Tibial artery (tissue), 4 donors: ENCODE results near the gene SLC35G2.

Experiments
- DNase-seq, 2 donors: peaks; one replicate each; pipeline ENCODE4 v3.0.0-alpha.2; 2019
- H3K27ac ChIP-seq, 2 donors: fragments of 200-600 bp; sonication (generic) in 1 of 2; 1 replicate in 1 of 2; 2 replicates in 1 of 2; pipeline ENCODE4 v1.5.1; 2018 to 2019; ENCODE audit warnings: mild to moderate bottlenecking in 1 of 2
- H3K27me3 ChIP-seq, 2 donors: fragments of 200-600 bp; sonication (generic) in 1 of 2; one replicate each; pipeline versions ENCODE4 v1.5.1 to v1.6.0; 2016 to 2019
- H3K36me3 ChIP-seq, 3 donors: fragments of 200-600 bp; sonication (generic) in 2 of 3; one replicate each; pipeline ENCODE4 v1.5.1; 2016 to 2019; ENCODE audit warnings: mild to moderate bottlenecking in 2 of 3
- H3K4me1 ChIP-seq, 4 donors: fragments of 200-600 bp; sonication (generic) in 2 of 4; 1 replicate in 3 of 4; 2 replicates in 1 of 4; pipeline ENCODE4 v1.5.1; 2016 to 2019
- H3K4me3 ChIP-seq, 2 donors: fragments of 200-600 bp; sonication (generic) in 1 of 2; 1 replicate in 1 of 2; 2 replicates in 1 of 2; pipeline ENCODE4 v1.5.1; 2018 to 2019; ENCODE audit warnings: mild to moderate bottlenecking in 2 of 2
- H3K9me3 ChIP-seq, 3 donors: fragments of 200-600 bp; sonication (generic) in 1 of 3; one replicate each; pipeline ENCODE4 v1.5.1; 2016 to 2019
- CTCF ChIP-seq, 2 experiments: fragments of 200-600 bp in 1 of 2; fragments of 450-650 bp in 1 of 2; IDR thresholded peaks; one replicate each; pipeline ENCODE4 v1.5.1; 2017 to 2019; ENCODE audit warnings: antibody characterized with exemption in 2 of 2, mild to moderate bottlenecking in 1 of 2, moderate library complexity in 1 of 2
- intact Hi-C: fragments of 100-400 bp; cut with DNase I; formaldehyde crosslinking; loops from one replicate; pipeline ENCODE4 v1.15.0; 2023; ENCODE audit warnings: low total_unique reads

The SLC35G2 gene

DNA sequence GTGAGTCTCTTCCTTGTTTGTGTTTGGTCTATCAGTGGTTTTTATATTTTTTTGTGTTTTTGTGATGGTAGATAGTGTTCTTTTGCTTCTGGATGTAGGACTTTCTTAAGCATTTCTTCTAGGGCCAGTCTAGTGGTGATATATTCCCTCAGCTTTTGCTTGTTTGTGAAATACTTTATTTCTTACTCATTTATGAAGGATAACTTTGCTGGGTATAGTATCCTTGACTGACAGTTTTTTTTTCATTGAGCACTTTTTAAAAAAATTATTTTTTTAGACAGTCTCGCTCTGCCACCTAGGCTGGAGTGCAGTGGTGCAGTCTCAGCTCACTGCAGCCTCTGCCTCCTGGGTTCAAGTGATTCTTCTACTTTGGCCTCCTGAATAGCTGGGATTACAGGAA is 85.0 kb downstream of the SLC35G2 start:
- H3K36me3 ChIP-seq, result peaks cover 0 to 6% (median 0%) of the 10 kb centered on the region in 3 donors
- DNase-seq, result no peak
- no peak overlapping the region for H3K27ac ChIP-seq
- H3K9me3 ChIP-seq, result peaks cover 0 to 13% (median 6%) of the 10 kb centered on the region in 3 donors
- H3K27me3 ChIP-seq, result no peaks in the 10 kb centered on the region
- H3K4me3 ChIP-seq, result no peak overlapping the region
- TF ChIP-seq CTCF (IDR thresholded peaks at IDR 0.05), result no peak
- H3K4me1 ChIP-seq, result peaks cover 0 to 17% (median 4%) of the 10 kb centered on the region in 4 donors
- intact Hi-C loops, result no loop called here

GRCh38 chr3:136904746-136905145 is 85.8 kb downstream of the SLC35G2 start:
- H3K9me3 ChIP-seq, result peaks cover 0 to 13% (median 6%) of the 10 kb centered on the region in 3 donors
- no peak for TF ChIP-seq CTCF (IDR thresholded peaks at IDR 0.05)
- H3K27ac ChIP-seq, result no peak overlapping the region
- peaks cover 0 to 6% (median 0%) of the 10 kb centered on the region in 3 donors for H3K36me3 ChIP-seq
- intact Hi-C loops, result no loop called here
- no peak for DNase-seq
- H3K4me3 ChIP-seq, result no peak overlapping the region
- no peaks in the 10 kb centered on the region for H3K27me3 ChIP-seq
- peaks cover 0 to 12% (median 4%) of the 10 kb centered on the region in 4 donors for H3K4me1 ChIP-seq
